DMS53 treated with DMSO at 0.1 percent for 48 hours (cell line): ENCODE data around the gene FGF23.
"Not testable (repeated sequence)": the region's sequence is repeated elsewhere in the genome, so short reads cannot be mapped to it uniquely, and the experiment has no call there.

Source experiments
- DNase-seq: peaks from one replicate; lab custom pipeline; 2025; ENCODE audit not compliant: unreplicated experiment; lab: John Stamatoyannopoulos, UW

The FGF23 gene

GRCh38 chr12:4379405-4379804, at the start of gene FGF23:
FGF23 (minus strand) TSS chr12:4379712; CDS start chr12:4379582, 130 bp downstream.
- no peak for DNase-seq

- DNase-seq: no peak
Observed at GRCh38 chr12:4424422-4424821, 44.9 kb upstream of the FGF23 start.

- DNase-seq: no peak
Observed at GRCh38 chr12:4423528-4424195, 44.1 kb upstream of the FGF23 start.

GRCh38 chr12:4422985-4423384, 43.5 kb upstream of the FGF23 start:
- no peak for DNase-seq

- DNase-seq: peak; percentile 99
Observed at GRCh38 chr12:4421590-4422031, 42.1 kb upstream of the FGF23 start.

- no peak for DNase-seq
Observed at GRCh38 chr12:4420138-4420670, 40.7 kb upstream of the FGF23 start.

- DNase-seq: no peak
Observed at GRCh38 chr12:4418913-4419312, 39.4 kb upstream of the FGF23 start.

GRCh38 chr12:4417936-4418335, 38.4 kb upstream of the FGF23 start:
- no peak for DNase-seq

- DNase-seq: no peak
Observed at GRCh38 chr12:4417455-4417854, 37.9 kb upstream of the FGF23 start.

GRCh38 chr12:4416276-4416675, 36.8 kb upstream of the FGF23 start:
- no peak for DNase-seq

GRCh38 chr12:4412465-4412864, 33.0 kb upstream of the FGF23 start:
- DNase-seq: no peak

GRCh38 chr12:4412056-4412455, 32.5 kb upstream of the FGF23 start:
- DNase-seq: no peak

- DNase-seq: no peak
Observed at GRCh38 chr12:4407136-4407535, 27.6 kb upstream of the FGF23 start.

- DNase-seq: not testable (repeated sequence)
Observed at GRCh38 chr12:4404877-4405637, 25.5 kb upstream of the FGF23 start.

GRCh38 chr12:4402996-4403395, 23.5 kb upstream of the FGF23 start:
- no peak for DNase-seq

- no peak for DNase-seq
Observed at GRCh38 chr12:4401117-4401516, 21.6 kb upstream of the FGF23 start.

- DNase-seq: no peak
Observed at GRCh38 chr12:4395818-4396217, 16.3 kb upstream of the FGF23 start.

- DNase-seq: no peak
Observed at GRCh38 chr12:4393211-4393610, 13.7 kb upstream of the FGF23 start.

GRCh38 chr12:4392223-4392742, 12.8 kb upstream of the FGF23 start:
- no peak for DNase-seq

GRCh38 chr12:4388662-4389061, 9.2 kb upstream of the FGF23 start:
- no peak for DNase-seq

GRCh38 chr12:4388032-4388431, 8.5 kb upstream of the FGF23 start:
- DNase-seq: peak; percentile 86

- no peak for DNase-seq
Observed at GRCh38 chr12:4387607-4388006, 8.1 kb upstream of the FGF23 start.
